GM18517 (cell line): Measurements from ENCODE around the gene LRP1.

ENCODE experiments used
- ATAC-seq: cut with Tn5 transposase; IDR thresholded peaks from one replicate; pipeline ENCODE4 v1.9.1; 2021; ENCODE audit warnings: mild to moderate bottlenecking, moderate library complexity; ENCODE audit not compliant: unreplicated experiment

LRP1 gene

DNA sequence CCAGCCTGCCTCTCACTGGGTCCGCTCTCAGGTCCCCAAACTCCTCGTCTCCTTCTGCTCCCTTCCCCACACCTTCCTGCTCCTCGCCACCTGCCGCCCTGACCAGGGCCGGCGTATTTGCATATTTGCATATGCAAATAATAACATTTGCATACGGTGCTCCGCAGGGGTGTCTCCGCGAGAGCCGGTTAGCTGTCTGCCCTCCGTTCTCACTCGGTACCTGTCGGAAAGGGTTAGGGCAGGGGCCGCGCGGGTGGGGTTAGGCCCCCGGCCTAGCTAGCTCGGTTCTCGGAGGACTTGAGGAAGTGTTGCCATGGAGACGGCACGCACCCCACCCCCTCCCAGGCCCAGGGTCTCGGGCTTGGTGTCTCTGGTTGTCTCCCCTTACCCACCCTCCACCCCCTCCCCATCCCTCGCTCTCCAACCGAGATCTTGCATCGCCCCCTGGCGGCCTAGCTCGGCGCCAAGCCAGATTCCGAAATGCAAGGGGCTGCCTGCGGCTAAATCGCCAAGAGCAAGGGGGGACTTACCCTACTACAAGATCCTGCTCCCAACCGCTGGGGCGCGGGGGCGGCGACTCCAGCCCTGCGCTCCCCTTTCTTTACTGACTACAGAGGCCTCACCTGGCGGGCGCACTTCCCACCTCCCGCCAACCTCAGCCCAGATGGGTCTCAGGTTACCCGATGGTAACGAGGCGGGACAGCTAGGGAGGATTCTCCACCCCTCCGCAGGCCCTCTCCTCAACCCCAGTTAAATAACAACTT is 114.6 kb downstream of the LRP1 start:
- no peak for ATAC-seq

DNA sequence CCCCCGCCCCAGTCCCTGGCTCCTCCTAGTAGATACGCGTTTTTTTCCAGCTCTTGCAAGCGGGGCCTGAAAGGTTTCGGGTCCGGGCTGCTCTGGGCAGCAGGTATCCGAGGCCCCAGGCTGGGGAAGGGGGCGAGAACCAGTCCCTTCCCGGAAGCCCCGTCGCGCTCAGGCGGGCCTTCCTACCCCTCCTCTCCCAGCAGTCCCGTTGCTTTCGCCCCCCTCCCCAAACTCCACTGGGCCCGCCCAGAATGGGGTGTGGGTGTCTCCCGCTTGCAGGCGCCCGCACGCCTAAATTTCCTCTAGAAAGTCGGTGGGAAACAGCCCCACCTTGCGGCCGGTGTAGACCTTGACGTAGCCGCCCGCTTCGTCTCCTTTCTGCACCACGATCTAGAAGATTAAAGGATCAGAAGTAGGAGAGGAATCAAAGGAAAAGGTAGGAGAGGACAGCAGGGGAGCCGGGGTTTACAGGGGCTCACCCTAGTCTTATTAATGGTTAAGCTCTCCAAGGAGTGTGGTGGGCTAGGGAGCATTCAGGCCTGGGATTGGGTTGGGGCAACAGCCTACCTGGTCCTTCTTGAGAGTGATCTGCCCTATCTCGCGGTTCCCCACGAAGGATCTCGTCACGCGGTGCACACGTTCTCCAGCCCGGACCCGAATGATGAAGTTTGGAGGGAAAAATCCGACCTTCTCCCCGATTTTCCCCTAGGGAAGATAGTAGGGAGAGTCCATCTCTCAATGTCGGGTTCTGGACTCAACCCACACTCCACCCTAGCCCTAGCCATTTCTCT is 115.4 kb downstream of the LRP1 start:
- no peak for ATAC-seq

DNA sequence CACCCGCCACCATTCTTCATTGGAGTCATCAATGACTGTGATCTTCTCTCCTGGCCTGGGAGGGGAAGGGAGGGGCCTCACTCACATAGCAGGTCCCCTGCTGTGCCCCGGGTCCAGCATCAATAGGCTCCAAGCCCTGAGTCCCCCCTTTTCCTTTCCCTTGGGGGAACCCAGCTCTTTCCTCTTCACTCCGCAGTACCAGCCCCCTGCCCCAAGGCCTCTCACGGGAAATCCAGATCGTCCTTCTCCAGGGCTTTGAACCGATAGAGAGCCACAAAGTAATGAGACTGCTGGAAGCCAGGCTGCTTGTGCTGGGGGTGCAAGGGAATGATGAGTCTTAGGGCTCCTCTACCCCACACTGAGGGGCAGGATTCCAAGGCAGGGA is 116.0 kb downstream of the LRP1 start:
- ATAC-seq = no peak

DNA sequence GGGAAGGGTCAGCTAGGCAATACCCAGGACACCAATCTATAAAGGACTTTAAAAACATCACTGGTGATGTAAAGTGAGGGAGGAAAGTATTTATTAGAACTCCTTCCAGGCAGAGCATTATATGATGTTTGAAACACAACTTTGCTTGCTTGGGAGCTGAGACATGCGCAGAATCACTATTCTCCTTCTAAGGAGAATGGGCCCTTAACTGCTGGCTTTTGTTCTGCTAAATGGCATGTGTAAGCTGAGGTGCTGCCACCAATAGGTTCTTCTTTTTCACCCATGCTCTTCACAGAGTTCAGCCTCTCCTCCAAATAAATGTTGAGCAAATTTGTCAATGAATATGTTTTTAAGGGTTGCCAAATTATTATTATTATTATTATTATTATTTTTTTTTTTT is 118.8 kb downstream of the LRP1 start:
- no peak for ATAC-seq

DNA sequence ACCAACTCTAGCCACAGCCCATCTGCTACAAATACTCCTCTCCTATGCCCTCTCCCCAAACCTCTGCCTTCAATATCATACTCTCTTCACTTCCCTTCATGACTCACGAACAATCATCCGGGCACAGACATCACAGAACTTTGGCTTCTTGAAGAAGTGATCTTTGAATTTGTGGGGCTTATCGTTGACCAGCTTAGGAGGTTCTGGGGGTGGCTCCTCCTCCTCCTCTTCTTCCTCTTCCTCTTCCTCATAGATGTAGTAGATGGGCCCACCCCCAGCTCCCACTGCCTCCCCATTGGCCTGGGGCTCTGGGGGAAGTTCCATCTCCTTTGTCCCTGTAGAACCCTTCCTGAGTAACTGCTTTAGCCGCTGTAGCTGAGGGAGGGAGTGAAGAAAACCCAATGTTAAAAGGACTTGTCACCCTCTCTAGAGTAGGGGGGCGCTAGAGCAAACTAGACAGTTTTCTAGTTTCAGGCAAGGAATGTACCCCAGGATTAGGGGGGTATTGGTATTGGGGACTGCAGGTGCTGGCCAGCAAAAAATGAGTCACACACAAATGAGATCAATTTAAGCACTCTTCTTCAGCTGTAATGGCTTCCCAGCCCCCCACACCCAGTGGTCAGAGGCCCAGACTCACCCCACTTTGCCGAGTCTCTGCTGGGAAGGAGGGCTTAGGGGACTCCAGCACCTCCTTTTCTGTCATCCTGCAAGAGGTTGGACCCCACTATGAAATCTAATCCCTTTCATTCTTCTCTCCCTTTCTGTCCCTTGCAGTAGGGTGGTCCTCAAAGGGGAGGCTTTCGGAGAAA is 120.9 kb downstream of the LRP1 start:
- no peak for ATAC-seq

DNA sequence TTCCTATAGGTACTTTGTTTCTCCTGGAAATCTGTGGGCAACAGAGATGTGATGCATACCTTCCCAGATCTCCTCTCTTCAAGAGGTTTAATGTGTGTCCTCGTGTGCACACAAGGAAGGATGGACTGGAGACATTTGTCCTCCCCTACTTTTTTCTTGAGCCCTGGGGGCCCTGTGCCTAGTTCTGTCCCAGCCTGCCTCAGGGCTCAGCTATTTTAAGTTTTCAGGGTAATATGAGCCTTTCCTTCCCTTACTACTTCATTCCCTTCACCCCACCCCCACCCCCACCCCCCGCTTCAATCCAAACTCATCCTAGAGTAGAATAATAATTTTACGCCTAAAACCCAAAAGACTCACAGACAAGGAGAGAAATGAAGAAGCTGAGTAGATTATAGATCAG is 122.3 kb downstream of the LRP1 start:
- no peak for ATAC-seq

DNA sequence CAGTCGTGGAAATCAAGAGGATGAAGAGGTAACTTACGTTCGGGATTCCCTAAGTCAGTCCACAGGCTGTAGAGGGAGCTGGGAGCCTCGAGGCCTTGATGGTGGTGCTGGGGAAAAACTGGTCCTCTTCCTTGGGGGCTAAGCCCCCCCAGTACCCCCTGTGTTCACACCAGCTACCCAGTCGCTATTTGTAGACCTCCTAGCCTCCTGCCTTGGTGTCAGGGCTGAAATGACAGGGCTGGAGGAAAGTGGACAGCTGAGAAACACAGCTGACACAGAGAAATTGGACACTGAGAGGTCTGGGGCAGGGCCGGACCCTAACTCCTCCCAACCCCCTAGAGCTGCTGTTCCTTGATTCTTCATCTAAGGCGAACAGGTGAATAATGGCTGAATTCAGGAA is 122.7 kb downstream of the LRP1 start, which contains the start of gene STAC3:
STAC3 (minus strand) TSS at position 232 of the 400 bp plus-strand sequence. CDS start 1,551 bp downstream, outside the sequence.
- ATAC-seq = no peak

DNA sequence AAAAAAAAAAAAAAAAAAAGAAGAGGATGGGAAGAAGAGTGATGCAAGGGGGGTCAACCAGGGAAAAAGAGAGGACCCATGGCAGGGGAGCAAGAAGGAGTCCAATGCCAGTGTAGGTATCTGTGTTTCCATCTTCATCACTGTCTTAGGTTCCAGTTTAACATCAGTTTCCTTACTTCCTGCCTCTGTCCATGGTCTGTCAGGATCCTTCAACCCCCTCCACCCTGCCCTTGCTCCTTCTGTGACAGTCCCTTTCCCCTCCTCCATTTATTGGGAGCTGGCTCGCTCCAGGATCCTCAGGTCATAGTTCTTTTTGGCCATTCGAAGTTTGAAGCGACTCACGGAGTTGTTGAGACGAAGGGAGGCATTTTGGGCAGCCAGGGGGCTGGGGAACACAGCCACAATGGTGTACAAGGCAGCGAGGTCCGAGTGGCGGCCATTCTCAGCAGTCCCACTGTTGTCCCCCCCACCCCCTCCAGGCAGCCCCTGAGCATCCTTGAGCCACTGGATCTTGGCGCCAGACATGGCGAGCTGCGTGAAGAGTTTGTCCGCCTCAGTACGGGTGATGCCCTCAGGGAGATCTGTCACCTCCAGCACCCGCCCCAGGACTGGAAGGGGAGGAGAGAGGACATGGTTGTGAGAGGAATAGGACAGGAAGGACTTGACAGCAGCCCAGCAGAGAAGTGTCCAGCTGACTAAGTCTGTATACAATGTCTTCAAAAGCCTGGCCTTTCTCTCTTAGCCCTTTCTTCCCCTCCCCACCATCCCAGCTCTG is 126.4 kb downstream of the LRP1 start:
- ATAC-seq = no peak

DNA sequence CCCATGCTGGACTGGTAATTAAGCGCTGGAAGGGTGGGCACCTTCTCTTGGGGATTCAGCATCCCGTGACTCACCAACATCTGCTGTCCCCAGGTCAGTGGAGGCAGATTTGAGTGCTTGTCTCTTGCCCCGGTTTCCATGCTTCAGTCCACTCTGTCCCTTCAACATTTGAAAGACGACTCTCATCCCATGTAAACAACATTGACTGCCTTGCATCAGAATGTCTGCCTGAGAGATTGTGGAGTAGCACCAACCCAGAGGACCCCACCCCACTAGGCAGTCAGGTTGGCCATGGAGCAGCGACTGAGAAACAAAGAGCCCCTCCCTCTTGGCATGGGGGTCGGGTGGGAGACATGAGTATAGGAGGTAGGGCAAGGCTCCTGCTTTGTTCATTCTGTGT is 127.6 kb downstream of the LRP1 start:
- no peak for ATAC-seq

DNA sequence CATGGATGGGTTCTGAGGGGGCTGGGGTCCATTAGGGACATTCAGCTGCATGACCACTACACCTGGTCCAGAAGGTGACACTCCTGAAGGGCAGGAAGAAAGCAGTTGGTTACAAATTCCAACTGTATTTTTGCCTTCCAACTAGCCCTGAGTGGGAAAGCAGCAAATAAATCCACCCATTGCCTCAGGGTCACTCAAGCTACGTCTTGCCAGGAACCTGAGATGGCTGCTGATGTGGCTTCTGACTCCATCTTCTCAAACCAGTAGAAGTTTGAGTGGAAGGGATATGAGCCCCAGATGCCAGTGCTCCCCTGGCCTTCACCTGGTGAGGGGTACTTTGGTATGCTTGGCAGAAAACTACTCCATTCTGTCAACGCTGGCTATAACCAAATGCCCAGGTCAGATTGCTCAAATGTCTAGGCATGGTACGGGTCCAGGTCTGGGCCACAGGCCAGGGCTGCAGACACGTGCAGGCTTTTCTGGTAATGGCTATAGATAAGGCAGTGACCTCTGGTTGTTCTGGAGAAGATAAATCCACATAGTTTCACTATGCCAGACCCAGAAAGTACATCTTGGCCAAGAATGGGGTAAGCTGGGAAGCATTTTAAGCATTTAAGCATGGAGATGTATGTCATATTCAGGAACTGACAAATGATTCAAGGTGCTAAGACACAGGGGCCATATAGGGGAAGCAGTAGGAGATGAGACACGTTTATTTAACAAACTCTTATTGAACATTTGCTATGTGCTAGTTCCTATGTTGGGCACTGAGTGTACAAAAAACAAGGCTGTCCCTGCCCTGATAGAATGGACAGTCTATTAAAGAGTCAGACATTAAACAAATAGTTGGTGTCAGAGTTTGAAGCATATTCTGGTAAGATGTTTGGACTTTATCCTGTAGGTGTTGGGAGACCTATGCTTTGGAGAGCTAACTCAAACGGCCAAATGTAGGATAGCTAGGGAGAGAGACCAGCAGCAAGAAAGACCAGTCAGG is 131.0 kb downstream of the LRP1 start:
- ATAC-seq = no peak

DNA sequence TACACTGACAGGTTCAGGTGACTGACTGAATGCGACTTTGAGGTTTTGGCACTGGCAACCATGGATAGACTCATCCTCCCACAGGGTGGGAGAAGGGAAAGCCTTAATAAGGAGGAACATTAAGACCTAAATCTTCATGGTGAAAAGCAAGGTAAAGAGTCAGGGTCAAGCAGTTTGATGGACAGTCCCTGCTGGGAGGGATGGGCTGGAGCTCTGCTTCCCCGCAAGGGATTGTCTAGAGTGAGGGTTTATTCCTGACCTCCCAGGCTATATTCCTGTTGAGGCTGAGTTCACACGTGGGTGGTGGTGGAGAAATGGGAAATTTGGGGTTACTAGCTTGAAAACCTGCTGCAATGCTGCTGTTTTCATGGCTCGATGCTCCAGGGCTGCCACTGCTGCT is 132.1 kb downstream of the LRP1 start:
- ATAC-seq = no peak

DNA sequence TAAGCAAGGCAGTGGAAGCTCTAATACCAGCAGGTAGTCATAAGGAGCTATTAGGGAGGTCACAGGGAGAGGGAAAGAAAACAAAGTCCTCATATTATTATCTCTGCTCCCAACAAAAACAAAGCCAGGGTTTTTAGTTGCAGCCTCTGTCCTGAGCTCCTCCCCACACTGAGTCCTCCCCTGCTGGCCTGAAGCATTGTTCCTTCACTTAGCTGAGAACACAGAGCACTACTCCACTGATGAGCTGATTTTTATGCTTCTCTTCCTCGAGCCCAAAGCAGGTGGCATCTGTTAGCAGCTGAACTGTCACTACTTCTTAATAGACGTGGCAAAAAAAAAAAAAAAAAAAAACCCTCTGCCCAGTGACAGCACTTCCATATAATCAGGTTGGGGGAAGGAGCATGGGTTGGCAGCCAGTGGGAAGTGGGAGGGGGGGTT is 133.2 kb downstream of the LRP1 start:
- no peak for ATAC-seq

DNA sequence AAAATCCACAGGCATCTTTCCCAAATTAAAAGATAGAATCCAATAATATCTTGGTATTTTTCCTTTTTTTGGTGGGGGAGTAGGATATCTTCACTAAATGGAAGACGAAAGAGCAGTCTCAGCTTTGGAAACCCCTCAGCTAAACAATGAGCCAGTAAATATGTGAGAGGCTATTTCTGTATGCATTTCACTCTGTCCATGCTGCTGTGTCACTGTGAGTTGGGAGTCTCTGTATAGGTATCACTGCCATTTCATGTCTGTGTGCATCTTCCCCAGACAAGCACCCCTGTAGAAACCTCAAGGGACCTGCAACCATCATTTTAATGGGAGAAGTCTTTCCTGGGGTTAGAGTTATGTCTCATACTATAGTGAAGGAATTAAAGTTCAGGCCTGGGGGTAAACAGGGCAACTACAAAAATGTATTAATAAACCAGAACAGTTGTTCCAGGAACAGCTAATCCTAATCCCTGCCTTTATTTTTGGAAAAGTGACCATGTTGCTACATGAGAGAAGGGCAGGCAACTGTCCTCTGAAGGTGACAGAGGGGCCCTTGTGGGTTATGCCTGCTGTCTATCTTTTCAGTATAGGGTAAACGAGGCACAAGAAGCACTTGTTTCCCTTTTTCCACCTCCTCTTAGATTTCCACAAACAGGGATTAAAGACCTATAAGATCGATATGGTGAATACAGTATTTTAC is 134.0 kb downstream of the LRP1 start:
- no peak for ATAC-seq
